ENCODE measurements around the gene DDB1. TPM values are rescaled to one million over a fixed set of nuclear protein-coding genes. Genes with fewer than 3 reads are reported as not detected.

The DDB1 gene
- total RNA-seq, 2 experiments from 2014 or later = 222 to 223 TPM

DNA sequence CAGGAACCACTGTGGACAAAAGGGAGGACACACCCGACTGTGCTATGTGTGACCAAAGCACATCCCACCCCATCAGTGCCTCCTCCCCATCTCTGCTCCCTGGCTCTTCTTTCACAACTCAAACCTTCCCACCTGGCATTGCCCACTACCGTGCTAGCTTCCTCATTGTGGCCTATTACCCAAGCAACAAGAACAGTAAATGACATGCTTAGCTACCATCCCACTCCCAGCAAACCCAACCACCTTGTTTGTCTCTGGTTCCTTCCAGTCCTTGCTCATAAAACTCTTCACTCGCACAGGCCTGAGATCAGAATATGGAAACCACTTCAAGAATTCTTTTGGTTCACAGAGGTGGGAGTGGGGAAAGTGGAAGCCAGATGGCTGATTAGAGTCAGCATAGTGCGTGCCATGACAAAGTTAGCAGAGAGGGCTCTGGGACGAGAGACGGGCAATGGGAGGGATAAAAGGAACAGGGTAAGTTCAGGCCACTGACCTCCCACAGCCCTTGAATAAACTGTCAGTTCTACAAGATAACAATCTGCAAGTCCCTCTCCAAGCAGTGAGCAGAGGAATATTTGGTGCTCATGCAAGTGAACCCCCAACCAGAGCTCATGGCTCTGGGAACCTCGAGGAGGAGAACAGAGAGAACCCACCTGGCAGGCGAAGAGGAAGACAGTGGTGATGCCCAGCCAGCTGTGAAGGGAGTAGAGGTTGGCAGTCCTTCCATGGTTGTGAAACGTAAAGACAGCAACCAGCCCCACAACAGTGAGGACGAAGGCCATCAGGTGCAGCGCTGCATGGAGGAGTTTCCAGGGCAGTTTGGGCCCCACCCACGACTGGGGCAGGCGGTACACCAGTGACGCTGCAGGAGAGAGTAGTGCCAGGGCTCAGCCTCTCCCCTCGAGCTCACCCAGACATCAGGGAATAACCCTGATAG, 20.5 kb upstream of the DDB1 start:
- no peak overlapping the region for H3K4me3 Mint-ChIP-seq
- ChIA-PET POLR2A (no interaction called here), CTCF (interaction anchor here (0.7 to 5.4 kb wide), 3 partner anchors 16 to 32 kb away, joined by 4 to 40 read pairs (median 6); no protein-coding TSS in a partner anchor)
- H3K27ac Mint-ChIP-seq = no peak overlapping the region
- no peaks in the 10 kb centered on the region for H3K27me3 Mint-ChIP-seq
- intact Hi-C loops (cut with micrococcal nuclease) = no loop called here
- DNase-seq = no peak
- H3K9me3 Mint-ChIP-seq = no peaks in the 10 kb centered on the region
- H3K36me3 Mint-ChIP-seq = peaks cover 13% of the 10 kb centered on the region
- peaks cover 6% of the 10 kb centered on the region for H3K4me1 Mint-ChIP-seq (ENCODE audit: low read depth)

DNA sequence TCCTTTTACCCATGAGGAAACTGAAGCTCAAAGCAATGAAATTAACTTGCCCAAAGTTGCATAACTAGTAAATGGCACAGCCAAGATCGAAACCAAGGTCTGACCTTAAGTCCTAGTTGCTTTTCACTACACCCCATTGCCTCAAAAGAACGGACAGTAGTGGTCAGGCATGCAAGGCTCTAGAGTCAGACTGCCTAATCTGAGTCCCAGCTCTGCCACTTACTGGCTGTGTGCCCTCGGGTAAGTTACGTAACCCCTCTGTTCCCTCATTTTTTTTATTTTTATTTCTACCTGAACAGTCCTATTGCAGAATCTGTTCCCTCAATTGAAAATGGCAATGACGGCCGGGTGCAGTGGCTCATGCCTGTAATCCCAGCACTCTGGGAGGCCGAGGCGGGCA, 19.1 kb upstream of the DDB1 start:
- peaks cover 13% of the 10 kb centered on the region for H3K36me3 Mint-ChIP-seq
- H3K4me1 Mint-ChIP-seq (ENCODE audit: low read depth) = peaks cover 4% of the 10 kb centered on the region
- CTCF ChIA-PET = interaction anchor here (0.6 to 1.8 kb wide), 3 partner anchors 16 to 84 kb away, joined by 3 to 6 read pairs (median 3); no protein-coding TSS in a partner anchor
- POLR2A ChIA-PET = no interaction called here
- no peaks in the 10 kb centered on the region for H3K27me3 Mint-ChIP-seq
- no peak for DNase-seq
- H3K4me3 Mint-ChIP-seq = no peak overlapping the region
- intact Hi-C loops (cut with micrococcal nuclease) = no loop called here
- H3K27ac Mint-ChIP-seq = no peak overlapping the region
- no peaks in the 10 kb centered on the region for H3K9me3 Mint-ChIP-seq

DNA sequence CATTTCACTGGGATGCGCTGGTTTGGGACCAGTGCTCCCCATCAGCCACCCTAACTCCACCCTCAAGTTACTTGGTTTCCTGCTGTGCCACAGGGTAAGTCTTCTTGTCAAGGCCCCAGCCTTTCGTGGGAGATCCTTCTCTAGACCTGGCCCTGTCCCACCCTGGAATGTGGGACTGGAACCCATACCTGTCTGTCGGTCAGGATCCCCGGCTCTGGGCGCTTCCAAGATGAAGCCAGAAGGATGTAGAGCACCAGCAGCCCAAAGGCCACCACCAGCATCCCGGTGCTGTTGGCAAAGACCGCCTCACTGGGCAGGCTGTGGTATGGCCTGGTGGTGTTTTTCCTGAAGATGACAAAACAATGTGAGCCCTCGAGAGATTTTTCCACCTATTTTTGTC, 17.9 kb upstream of the DDB1 start:
- intact Hi-C loops (cut with micrococcal nuclease) = no loop called here
- Mint-ChIP-seq H3K27ac (no peak overlapping the region), H3K4me3 (no peak overlapping the region), H3K4me1 (ENCODE audit: low read depth) (no peaks in the 10 kb centered on the region), H3K36me3 (peaks cover 15% of the 10 kb centered on the region), H3K27me3 (no peaks in the 10 kb centered on the region), H3K9me3 (no peaks in the 10 kb centered on the region)
- POLR2A ChIA-PET = no interaction called here
- DNase-seq = no peak
- CTCF ChIA-PET = no interaction called here

DNA sequence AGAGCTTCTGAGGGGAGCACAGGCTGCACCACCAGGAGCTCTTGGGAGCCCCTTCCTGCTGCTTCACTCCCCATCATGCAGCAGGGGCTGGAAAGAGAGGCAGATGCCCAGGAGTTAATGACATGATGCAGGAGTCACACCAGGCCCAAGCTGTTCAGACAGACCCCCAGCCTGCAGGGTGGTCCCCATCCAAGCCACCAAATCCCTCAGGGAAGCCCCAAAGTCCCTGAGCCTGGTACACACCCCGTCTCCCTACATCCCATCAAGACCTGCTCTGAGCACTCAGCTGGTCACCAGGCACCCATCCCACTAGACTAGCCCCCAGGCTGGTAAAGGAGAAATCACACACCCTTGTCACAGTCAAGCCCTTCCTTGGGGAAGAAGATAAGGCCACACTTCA, 17.4 kb upstream of the DDB1 start:
- ChIA-PET POLR2A (no interaction called here), CTCF (interaction anchor here (1.4 kb wide), 1 partner anchor 17 kb away, joined by 3 read pairs; the partner anchor contains the start of gene TKFC)
- no peak overlapping the region for H3K4me3 Mint-ChIP-seq
- H3K27ac Mint-ChIP-seq = no peak overlapping the region
- H3K27me3 Mint-ChIP-seq = no peaks in the 10 kb centered on the region
- peaks cover 15% of the 10 kb centered on the region for H3K36me3 Mint-ChIP-seq
- H3K4me1 Mint-ChIP-seq (ENCODE audit: low read depth) = no peaks in the 10 kb centered on the region
- no peak for DNase-seq
- no peaks in the 10 kb centered on the region for H3K9me3 Mint-ChIP-seq
- intact Hi-C loops (cut with micrococcal nuclease) = no loop called here

DNA sequence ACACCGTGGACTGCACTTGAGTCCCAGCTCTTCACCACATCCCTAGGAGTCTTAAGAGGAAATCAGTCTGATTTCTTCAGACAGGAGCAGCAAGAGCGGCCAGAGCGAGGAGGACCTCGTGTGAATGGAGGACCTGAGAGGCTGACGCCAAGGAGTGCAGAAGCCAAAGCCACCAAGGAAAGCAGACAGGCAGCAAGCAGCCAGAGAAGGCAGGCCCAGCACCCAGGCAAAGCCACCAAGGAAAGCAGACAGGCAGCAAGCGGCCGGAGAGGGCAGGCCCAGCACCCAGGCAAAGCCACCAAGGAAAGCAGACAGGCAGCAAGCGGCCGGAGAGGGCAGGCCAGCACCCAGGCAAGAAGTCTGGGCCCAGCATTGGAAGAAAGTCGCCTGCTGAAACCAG, 17.0 kb upstream of the DDB1 start:
- no peaks in the 10 kb centered on the region for H3K4me1 Mint-ChIP-seq (ENCODE audit: low read depth)
- peaks cover 15% of the 10 kb centered on the region for H3K36me3 Mint-ChIP-seq
- DNase-seq = no peak
- H3K9me3 Mint-ChIP-seq = no peaks in the 10 kb centered on the region
- CTCF ChIA-PET = interaction anchor here (1.4 kb wide), 1 partner anchor 17 kb away, joined by 3 read pairs; the partner anchor contains the start of gene TKFC
- no peaks in the 10 kb centered on the region for H3K27me3 Mint-ChIP-seq
- intact Hi-C loops (cut with micrococcal nuclease) = no loop called here
- POLR2A ChIA-PET = no interaction called here
- no peak overlapping the region for H3K4me3 Mint-ChIP-seq
- no peak overlapping the region for H3K27ac Mint-ChIP-seq

DNA sequence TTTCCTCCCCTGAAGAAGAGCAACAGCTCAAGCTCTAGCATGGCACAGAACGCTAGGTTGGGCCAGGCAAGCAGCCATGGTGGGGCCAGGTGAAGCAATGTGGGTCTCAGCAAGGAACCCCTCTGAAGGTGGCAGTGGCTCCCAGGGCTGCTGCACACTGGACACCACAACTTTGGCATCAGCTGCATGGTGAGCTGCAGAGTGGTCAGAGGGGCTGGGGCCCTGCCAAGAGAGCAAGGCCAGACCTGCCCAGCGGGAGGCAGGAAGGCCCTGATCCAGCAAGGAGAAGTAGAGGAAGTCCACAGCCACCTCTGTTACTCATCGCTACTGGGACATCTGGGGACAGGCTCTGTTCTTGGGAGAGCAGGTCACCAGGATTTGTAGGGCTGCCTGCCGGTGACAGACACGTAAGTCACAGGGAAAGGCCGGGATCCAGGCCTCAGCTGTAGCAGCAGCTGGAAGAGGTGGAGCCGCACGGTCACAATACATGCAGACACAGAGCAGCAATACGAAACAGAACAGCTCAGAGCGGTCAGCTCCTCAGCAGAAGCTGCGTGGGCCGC, 16.4 kb upstream of the DDB1 start:
- H3K36me3 Mint-ChIP-seq = peaks cover 15% of the 10 kb centered on the region
- no peak overlapping the region for H3K27ac Mint-ChIP-seq
- H3K27me3 Mint-ChIP-seq = no peaks in the 10 kb centered on the region
- H3K4me1 Mint-ChIP-seq (ENCODE audit: low read depth) = no peaks in the 10 kb centered on the region
- POLR2A ChIA-PET = interaction anchor here (1.1 kb wide), 2 partner anchors 13 to 19 kb away, joined by 4 read pairs; no protein-coding TSS in a partner anchor
- DNase-seq = no peak
- no peaks in the 10 kb centered on the region for H3K9me3 Mint-ChIP-seq
- CTCF ChIA-PET = interaction anchor here (1.4 to 2.3 kb wide), 3 partner anchors 13 to 37 kb away, joined by 3 to 16 read pairs (median 8); partner anchors contain the start of gene TKFC
- H3K4me3 Mint-ChIP-seq = no peak overlapping the region
- intact Hi-C loops (cut with micrococcal nuclease) = no loop called here

DNA sequence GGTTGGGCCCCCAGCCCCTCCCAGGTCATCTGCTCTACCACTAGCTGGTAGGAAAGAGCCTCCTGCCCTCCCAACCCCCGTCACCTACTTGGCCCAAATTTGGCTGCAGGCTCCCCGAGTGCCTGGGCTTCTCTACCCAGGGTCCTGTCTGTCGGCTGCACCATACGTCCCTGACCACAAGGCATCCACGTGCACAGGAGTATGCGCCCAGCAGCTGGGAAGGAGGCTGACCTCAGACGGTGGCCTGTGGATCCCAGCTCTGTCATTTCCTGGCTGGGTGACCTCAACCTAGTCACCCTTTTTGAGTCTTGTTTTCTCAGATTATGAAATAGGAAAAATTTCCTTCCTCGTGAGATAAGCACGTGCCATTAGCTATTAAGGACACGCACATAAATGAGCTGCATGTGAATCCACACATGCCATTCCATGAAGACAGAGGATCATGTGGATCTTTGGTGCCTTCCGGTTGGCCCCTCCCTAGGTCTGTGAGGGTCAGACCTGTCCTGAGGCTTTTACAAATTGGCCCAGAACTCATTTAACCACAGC, 15.1 kb upstream of the DDB1 start:
- no peak overlapping the region for H3K27ac Mint-ChIP-seq
- POLR2A ChIA-PET = interaction anchor here (1.1 to 1.7 kb wide), 3 partner anchors 12 to 15 kb away, joined by 3 to 4 read pairs (median 4); partner anchors contain the start of genes CYB561A3, DDB1, TKFC and TMEM138
- H3K27me3 Mint-ChIP-seq = no peaks in the 10 kb centered on the region
- no peaks in the 10 kb centered on the region for H3K4me1 Mint-ChIP-seq (ENCODE audit: low read depth)
- no peaks in the 10 kb centered on the region for H3K9me3 Mint-ChIP-seq
- CTCF ChIA-PET = interaction anchor here (2.0 to 2.3 kb wide), 2 partner anchors 12 to 38 kb away, joined by 8 to 16 read pairs; no protein-coding TSS in a partner anchor
- DNase-seq = no peak
- H3K4me3 Mint-ChIP-seq = no peak overlapping the region
- intact Hi-C loops (cut with micrococcal nuclease) = no loop called here
- peaks cover 9% of the 10 kb centered on the region for H3K36me3 Mint-ChIP-seq

DNA sequence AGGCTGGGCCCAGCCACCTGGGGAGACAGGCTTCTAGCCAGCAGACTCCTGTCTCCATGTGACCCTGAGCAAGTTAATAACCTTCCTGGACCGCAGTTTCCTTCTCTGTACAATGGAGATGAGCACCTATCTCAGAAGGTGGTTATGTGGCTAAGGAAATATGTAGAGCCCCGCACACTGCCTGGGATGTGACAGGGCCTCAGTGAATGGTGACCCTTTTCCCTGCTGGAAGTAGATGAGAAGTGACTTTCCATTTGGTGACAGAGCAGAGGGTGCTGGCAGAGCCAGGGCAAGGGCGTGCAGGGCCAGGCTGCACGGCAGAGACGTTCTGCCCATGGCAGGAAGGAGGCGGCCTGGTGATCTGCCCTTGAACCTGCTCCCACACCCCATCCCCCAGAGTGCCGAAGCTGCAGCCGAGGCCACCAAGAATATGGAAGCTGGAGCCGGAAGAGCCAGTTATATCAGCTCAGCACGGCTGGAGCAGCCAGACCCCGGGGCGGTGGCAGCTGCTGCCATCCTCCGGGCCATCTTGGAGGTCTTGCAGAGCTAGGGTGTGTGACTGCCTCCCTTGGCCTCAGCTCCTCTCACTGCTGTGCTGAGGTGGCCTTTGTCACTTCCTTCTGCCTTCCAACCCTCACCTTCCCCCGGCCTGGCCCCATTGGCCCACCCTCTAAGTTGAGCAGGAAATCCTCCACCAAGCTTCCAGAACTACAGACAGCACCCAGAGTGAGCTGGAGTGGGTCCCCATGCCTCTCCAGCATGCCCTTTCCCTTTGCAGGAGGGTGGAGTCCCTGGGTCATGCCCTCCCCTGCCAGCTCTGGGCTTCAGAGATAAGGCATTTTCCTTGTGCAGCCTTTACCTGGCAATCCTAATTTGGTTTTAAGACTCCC, 13.3 kb upstream of the DDB1 start:
- Mint-ChIP-seq H3K4me1 (ENCODE audit: low read depth) (no peaks in the 10 kb centered on the region), H3K27ac (no peak overlapping the region), H3K9me3 (no peaks in the 10 kb centered on the region), H3K27me3 (no peaks in the 10 kb centered on the region), H3K36me3 (peaks cover 12% of the 10 kb centered on the region), H3K4me3 (no peak overlapping the region)
- no peak for DNase-seq
- intact Hi-C loops (cut with micrococcal nuclease) = no loop called here
- ChIA-PET POLR2A (interaction anchor here (1.2 kb wide), 1 partner anchor 16 kb away, joined by 3 read pairs; the partner anchor contains the start of gene TMEM138), CTCF (interaction anchor here (1.2 kb wide), 1 partner anchor 10 kb away, joined by 4 read pairs; no protein-coding TSS in a partner anchor)

DNA sequence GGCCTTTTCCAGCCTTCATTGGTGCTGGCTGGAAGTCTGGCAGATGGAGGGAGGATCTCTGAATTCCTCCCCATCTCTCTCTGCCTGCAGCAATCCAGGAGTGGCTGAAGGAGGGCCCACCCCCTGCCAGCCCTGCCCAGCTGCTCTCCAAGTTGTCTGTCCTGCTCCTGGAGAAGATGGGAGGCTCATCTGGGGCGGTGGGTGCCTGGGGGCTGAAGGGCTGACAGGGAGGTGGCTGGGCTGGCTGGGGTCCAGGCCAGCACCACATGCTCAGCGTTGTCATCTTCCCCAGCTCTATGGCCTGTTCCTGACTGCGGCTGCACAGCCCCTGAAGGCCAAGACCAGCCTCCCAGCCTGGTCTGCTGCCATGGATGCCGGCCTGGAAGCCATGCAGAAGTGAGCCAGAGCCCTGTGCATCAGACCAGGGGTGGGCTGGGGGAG, 12.3 kb upstream of the DDB1 start:
- POLR2A ChIA-PET = no interaction called here
- Mint-ChIP-seq H3K9me3 (no peaks in the 10 kb centered on the region), H3K27ac (no peak overlapping the region), H3K36me3 (peaks cover 17% of the 10 kb centered on the region), H3K4me3 (no peak overlapping the region), H3K27me3 (no peaks in the 10 kb centered on the region), H3K4me1 (ENCODE audit: low read depth) (no peaks in the 10 kb centered on the region)
- intact Hi-C loops (cut with micrococcal nuclease) = no loop called here
- CTCF ChIA-PET = no interaction called here
- DNase-seq = no peak

DNA sequence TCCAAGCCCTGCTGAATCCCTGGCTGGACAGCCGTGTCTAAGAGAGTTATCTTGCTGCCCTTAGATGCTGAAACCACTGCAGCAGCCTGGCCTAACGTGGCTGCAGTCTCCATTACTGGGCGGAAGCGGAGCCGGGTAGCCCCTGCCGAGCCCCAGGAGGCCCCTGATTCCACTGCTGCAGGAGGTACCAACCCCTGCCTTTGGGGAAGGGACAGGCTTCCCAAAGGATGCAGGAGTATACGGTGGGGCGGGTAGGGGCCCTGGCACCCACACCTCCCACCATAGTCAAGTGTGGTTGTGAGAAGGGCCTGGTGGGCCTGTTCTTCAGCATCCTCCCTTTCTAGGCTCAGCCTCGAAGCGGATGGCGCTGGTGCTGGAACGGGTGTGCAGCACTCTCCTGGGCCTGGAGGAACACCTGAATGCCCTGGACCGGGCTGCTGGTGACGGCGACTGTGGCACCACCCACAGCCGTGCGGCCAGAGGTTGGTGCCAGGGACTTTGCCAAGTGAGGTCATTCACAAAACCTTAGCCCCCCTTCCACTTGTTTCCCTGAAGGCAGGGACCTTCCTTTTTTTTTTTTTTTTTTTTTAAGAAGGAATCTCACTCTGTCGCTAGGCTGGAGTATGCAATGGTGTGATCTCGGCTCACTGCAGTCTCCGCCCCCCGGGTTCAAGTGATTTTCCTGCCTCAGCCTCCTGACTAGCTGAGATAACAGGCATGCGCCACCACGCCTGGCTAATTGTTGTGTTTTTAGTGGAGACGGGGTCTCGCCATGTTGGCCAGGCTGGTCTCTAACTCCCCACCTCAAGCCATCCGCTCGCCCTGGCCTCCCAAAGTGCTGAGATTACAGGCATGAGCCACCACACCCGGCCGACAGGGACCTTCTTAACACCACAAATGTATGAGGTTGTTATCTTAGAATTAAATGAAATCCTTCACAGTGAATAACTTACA, 11.2 kb upstream of the DDB1 start:
- no peaks in the 10 kb centered on the region for H3K9me3 Mint-ChIP-seq
- no peaks in the 10 kb centered on the region for H3K4me1 Mint-ChIP-seq (ENCODE audit: low read depth)
- intact Hi-C loops (cut with micrococcal nuclease) = no loop called here
- H3K27me3 Mint-ChIP-seq = no peaks in the 10 kb centered on the region
- peaks cover 19% of the 10 kb centered on the region for H3K36me3 Mint-ChIP-seq
- no peak for DNase-seq
- POLR2A ChIA-PET = no interaction called here
- CTCF ChIA-PET = no interaction called here
- no peak overlapping the region for H3K27ac Mint-ChIP-seq
- no peak overlapping the region for H3K4me3 Mint-ChIP-seq

Data from activated CD4-positive, alpha-beta memory T cell treated with anti-CD3 and anti-CD28 coated beads for 36 hours (primary cell).